GM15510 (cell line): Measurements from ENCODE around the gene FAXC.

ENCODE experiments used
- POLR2A ChIP-seq: IDR thresholded peaks from 3 replicates; pipeline ENCODE4 v1.6.1; 2011; ENCODE audit warnings: borderline replicate concordance; ENCODE audit not compliant: insufficient read length; ENCODE audit errors: extremely low read depth

FAXC gene

DNA sequence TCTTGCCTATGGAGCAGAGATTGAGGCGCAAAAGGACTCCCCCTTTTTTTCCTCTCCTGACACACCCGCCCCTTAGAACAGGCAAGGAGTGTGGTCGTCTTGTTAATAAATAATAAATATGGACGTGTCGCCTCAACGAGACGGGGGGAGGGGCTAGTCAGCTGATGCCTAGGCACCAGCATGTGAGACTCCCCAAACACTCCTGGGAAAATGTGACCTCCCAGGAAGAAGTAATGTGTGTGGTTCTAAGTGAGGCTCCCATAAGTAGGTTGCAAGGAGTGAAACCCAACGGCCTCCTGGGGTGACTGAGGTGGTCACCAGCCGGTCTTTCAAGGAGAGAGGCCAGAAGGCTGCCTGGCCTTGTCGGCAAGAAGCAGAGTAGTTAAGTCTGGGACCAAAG, 1.1 kb upstream of the FAXC start:
- TF ChIP-seq POLR2A: no peak

GRCh38 chr6:99348288-99349170, 945 bp downstream of the FAXC start:
- TF ChIP-seq POLR2A: no peak

DNA sequence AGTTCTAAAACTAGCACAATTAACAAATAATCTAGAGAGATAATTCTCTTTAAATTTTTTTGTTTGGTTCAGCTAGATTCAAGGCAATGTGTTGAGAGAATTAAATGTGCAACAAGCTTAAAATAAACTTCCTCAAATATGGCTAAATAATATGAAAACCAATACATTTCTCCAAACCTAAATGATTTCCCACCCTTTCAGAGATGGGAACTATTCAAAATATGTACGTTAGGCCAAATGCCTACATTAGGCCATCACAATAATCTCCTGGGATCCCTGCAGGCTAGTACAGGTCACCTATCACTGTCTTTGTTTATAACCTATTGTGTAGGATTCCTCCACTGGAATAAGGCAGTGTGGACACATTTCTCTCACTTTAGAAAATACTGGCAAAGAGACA, 1.7 kb downstream of the FAXC start:
- TF ChIP-seq POLR2A: no peak

DNA sequence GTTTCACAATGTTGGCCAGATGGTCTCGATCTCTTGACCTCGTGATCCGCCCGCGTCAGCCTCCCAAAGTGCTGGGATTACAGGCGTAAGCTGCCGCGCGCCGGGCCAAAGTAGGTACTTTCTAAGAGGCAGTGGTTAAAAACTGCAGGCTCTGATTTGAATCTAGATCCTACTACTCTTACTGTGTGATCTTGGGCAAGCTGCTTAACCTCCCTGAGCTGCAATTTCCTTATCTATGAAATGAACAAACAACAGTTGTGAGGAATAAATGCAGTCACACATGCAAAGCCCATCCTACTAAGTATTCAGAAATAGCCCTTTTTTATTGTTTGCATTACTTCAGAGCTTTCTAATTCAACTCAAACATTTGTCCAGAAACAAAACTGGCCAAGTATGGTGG, 2.9 kb downstream of the FAXC start:
- TF ChIP-seq POLR2A: no peak

GRCh38 chr6:99345164-99345563, 4.3 kb downstream of the FAXC start:
- TF ChIP-seq POLR2A: no peak

DNA sequence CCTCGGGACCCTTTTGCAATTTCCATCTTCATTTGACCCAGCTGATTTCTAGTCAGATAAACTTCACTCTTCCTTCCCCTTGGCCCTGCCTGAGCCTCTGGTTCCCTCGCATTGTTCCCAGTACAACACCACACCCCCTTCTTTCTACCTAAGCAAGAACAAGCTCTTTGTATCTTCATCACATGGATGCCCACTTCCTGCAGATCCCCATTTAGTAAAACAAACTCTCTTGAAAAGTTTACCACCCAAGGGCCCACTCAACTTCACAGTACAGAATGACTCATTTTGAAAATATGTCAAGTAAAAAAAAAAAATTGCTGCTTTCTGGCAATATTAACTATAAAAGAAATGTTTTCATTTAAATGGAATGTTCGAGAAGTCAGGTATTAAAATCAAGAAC, 5.2 kb downstream of the FAXC start:
- TF ChIP-seq POLR2A: no peak

DNA sequence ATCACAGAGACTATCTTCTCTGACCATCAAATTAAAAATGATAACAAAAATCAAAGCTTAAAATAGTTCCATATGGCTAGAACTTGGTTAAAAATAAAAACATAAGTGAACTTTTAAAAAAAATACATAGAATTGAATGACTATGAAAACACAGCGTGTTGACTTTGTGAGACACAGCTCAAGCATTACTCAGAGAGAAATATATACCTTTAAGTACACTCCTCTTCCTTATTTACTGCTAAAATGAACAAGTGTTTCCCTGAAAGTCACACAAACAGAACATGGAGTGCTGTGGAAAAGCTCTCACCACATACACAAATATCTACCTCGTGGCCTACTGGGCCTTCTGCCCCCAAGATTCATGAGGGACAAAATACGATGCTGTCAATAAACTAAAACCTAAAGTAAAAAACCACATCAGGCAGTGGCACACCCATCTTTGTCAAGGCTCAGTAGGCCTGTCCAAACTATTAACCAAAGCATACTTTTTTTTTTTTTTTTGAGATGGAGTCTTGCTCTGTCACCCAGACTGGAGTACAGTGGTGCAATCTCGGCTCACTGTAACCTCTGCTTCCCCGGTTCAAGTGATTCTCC, 7.5 kb downstream of the FAXC start:
- TF ChIP-seq POLR2A: no peak

- no peak for TF ChIP-seq POLR2A
These were observed 11.3 kb downstream of the FAXC start for GRCh38 chr6:99338188-99338587.

GRCh38 chr6:99334526-99335127, 14.8 kb downstream of the FAXC start:
- no peak for TF ChIP-seq POLR2A

DNA sequence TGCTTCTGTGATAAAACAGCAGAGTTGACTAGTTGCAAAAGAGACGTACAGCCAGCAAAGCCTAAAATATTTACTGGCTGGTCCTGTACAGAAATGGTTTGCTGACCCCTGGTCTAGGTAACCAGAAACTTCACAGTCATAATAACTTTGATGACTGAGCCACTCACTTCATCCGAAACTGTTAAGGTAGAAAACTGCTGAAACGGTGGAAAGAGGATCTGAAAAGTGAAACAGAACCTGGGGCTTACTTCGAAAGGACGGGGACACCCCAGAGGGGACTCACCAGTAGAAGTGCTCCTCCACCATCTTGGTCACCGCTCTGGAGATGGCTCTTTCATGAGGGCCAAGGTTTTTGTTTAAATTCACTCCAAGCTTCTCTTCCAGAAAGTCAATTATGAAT, 16.4 kb downstream of the FAXC start:
- TF ChIP-seq POLR2A: no peak

DNA sequence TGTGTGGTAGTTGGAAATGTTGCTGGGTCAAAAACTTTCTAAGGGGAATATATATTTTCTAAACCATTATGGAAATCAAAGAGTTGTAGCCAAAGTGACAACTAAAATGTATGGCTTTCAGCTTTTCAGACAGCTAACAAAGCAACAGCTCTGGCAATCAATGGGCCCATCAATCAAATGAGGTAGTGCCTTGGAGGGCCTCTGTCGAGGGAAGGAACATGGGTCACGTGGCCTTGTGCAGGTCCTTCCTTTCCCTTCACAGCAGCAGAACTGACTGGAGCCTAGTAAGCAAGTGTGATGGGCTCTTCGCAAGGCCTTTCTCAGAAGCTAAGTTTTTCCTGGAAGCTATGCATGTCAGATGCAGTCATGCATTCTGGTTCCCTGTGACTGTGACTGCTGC, 17.9 kb downstream of the FAXC start:
- no peak for TF ChIP-seq POLR2A

GRCh38 chr6:99330159-99330558, 19.3 kb downstream of the FAXC start:
- no peak for TF ChIP-seq POLR2A

DNA sequence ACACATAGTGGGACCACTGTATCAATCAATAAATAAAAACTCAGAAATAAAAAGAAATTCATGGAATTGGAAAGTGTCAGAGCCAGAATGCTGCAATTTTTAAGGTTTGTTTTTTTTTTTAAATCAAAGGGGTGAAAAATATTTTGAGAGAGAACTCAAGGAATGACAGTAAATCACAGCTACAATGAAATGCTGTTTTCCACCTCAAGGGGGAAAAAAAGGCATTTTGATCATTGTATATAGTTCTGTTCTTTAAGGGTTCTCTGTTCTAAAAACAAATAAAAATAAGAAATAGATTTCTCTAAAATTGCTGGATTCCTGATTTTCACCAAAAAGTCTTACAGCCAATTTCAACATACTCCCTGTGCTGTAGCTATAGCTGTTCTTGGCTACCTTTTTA, 24.5 kb downstream of the FAXC start:
- TF ChIP-seq POLR2A: no peak

DNA sequence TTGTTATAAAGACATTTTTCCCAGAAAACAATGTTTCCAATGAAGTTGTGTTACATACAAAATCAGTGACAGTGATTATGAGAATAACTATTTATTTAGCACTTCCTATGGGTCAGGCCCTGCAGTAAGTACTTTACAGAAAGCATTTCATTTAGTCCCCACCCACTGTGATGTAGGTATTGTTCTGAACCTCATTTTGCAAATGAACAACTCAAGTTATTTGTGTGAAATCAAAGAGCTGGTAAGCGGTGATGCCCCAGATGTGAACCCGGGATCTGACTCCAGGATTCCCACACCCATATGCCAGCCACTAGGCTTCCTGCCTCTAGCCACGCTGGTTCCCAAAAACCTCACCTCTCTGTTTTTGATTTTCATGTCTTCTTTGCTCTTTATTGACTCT, 30.9 kb downstream of the FAXC start:
- TF ChIP-seq POLR2A: no peak

DNA sequence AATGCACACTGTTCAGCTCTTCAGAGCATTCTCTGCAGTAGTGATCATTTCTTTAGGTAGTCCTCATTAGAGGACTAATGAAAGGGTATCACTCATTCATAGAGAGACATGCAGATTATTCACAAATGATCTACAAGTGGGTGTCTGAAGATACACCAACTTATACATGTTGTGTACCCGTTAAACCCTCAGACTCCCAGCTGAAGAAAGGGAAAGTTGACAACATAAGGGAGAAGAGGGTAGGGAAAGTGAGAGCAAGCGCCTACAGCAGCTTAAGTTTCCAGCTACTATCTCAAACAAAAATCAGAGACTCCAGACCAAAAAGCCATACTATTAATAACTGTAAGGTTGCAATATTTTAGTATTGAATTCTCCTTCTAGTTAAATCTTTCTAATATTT, 37.1 kb downstream of the FAXC start:
- TF ChIP-seq POLR2A: no peak

DNA sequence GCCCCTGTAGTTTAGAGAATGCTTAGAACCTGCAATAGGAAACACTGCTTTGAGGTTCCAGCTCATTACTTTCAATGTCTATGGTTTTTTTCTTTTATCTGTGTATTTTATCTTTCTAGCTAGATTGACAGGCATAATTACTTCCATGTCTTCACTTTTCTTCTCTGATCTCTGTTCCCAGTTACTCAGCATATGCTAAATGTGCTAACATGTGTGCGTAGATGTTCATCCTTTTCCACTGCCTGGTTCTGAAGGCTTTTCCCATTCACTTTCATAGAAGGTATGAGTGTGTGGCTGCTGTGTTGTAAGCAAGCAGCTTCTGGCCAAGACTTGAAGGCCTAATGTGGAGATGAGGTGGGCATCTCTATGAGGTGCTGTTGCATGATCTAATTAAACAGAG, 38.9 kb downstream of the FAXC start:
- TF ChIP-seq POLR2A: no peak
